Activated B cell treated with CpG ODN at 0.5 μM for 24 hours (primary cell): ENCODE measurements around the gene CCT6B. TPM values are rescaled to one million over a fixed set of nuclear protein-coding genes. Genes with fewer than 3 reads are reported as not detected.
"Not testable (repeated sequence)": the region's sequence is repeated elsewhere in the genome, so short reads cannot be mapped to it uniquely, and the experiment has no call there.

ENCODE experiments used
- ATAC-seq: fragments of 200-7000 bp; cut with Tn5 transposase; one replicate; pipeline ENCODE4 v1.10.0; 2021; ENCODE audit warnings: low read depth, mild to moderate bottlenecking, moderate library complexity
- CTCF ChIA-PET: fragments of 350-600 bp; sonication (Branson Sonifier 250); formaldehyde crosslinking; loops from one replicate; lab custom pipeline; 2021; ENCODE audit warnings: antibody characterized with exemption; lab: Charles Lee
- POLR2A ChIA-PET: fragments of 350-600 bp; sonication (Branson Sonifier 250); formaldehyde crosslinking; loops from one replicate; lab custom pipeline; 2021; ENCODE audit warnings: antibody characterized with exemption; lab: Charles Lee
- DNase-seq: peaks from one replicate; pipeline ENCODE4 v3.0.0; 2022
- H3K27ac Mint-ChIP-seq: one replicate; pipeline ENCODE4 v1.8.0; 2020; ENCODE audit warnings: mixed read lengths
- H3K27me3 Mint-ChIP-seq: one replicate; pipeline ENCODE4 v1.8.0; 2021; ENCODE audit warnings: mixed read lengths
- H3K36me3 Mint-ChIP-seq: one replicate; pipeline ENCODE4 v1.8.0; 2021; ENCODE audit warnings: low read depth, mixed read lengths
- H3K4me1 Mint-ChIP-seq: one replicate; pipeline ENCODE4 v1.8.0; 2021; ENCODE audit warnings: mixed read lengths
- H3K4me3 Mint-ChIP-seq: one replicate; pipeline ENCODE4 v1.8.0; 2020; ENCODE audit warnings: mild to moderate bottlenecking, mixed read lengths
- H3K9me3 Mint-ChIP-seq: one replicate; pipeline ENCODE4 v1.8.0; 2020; ENCODE audit warnings: mixed read lengths
- intact Hi-C: fragments of 100-400 bp; cut with micrococcal nuclease; formaldehyde crosslinking; loops from one replicate; pipeline ENCODE4 v1.15.1; 2024
- total RNA-seq: library from RNA; stranded (reverse); gene quantifications from 2 replicates; pipeline ENCODE4 v1.2.3, GENCODE V29; 2022
- TF ChIP-seq, protein P1 (sequence below): fragments of 200-600 bp; IDR thresholded peaks from one replicate; pipeline ENCODE4 v1.8.0; 2022; ENCODE audit warnings: antibody characterized with exemption, mild to moderate bottlenecking

CCT6B gene
- total RNA-seq, 1 donor from 2014 or later: 2.1 TPM

DNA sequence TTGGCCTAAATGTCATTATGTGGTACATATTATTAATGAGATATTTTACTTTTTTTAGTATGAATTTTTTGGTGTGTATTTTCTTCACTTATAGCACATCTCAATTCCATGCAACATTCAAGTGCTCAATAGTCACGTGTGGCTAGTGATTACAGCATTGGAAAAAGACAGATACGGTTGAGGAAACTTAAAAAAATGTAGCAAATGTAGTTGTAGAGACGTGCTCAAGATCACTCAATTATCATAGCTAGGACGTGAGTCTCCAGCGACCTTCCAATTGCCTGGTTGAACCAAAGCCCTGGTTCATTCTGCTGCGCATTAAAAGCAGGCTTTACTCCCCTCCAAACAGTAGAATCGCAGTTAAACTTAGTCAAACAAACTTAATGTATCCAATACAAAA lies 17.9 kb upstream of the CCT6B start:
- CTCF ChIA-PET: interaction anchor here (1.1 kb wide), 1 partner anchor 111 kb away, joined by 4 read pairs; no protein-coding TSS in a partner anchor
- H3K4me1 Mint-ChIP-seq: peaks cover 27% of the 10 kb centered on the region
- H3K27me3 Mint-ChIP-seq: no peaks in the 10 kb centered on the region
- TF ChIP-seq, protein P1, sequence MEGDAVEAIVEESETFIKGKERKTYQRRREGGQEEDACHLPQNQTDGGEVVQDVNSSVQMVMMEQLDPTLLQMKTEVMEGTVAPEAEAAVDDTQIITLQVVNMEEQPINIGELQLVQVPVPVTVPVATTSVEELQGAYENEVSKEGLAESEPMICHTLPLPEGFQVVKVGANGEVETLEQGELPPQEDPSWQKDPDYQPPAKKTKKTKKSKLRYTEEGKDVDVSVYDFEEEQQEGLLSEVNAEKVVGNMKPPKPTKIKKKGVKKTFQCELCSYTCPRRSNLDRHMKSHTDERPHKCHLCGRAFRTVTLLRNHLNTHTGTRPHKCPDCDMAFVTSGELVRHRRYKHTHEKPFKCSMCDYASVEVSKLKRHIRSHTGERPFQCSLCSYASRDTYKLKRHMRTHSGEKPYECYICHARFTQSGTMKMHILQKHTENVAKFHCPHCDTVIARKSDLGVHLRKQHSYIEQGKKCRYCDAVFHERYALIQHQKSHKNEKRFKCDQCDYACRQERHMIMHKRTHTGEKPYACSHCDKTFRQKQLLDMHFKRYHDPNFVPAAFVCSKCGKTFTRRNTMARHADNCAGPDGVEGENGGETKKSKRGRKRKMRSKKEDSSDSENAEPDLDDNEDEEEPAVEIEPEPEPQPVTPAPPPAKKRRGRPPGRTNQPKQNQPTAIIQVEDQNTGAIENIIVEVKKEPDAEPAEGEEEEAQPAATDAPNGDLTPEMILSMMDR: no peak
- DNase-seq: no peak
- intact Hi-C loops: no loop called here
- POLR2A ChIA-PET: interaction anchor here (1.0 to 2.3 kb wide), 4 partner anchors 10 to 110 kb away, joined by 3 to 25 read pairs (median 16); partner anchors contain the start of genes CCT6B and ZNF830
- peaks cover 15% of the 10 kb centered on the region for H3K36me3 Mint-ChIP-seq
- no peak for ATAC-seq
- H3K27ac Mint-ChIP-seq: no peak overlapping the region
- no peaks in the 10 kb centered on the region for H3K9me3 Mint-ChIP-seq
- H3K4me3 Mint-ChIP-seq: peak overlapping the region; percentile 17

DNA sequence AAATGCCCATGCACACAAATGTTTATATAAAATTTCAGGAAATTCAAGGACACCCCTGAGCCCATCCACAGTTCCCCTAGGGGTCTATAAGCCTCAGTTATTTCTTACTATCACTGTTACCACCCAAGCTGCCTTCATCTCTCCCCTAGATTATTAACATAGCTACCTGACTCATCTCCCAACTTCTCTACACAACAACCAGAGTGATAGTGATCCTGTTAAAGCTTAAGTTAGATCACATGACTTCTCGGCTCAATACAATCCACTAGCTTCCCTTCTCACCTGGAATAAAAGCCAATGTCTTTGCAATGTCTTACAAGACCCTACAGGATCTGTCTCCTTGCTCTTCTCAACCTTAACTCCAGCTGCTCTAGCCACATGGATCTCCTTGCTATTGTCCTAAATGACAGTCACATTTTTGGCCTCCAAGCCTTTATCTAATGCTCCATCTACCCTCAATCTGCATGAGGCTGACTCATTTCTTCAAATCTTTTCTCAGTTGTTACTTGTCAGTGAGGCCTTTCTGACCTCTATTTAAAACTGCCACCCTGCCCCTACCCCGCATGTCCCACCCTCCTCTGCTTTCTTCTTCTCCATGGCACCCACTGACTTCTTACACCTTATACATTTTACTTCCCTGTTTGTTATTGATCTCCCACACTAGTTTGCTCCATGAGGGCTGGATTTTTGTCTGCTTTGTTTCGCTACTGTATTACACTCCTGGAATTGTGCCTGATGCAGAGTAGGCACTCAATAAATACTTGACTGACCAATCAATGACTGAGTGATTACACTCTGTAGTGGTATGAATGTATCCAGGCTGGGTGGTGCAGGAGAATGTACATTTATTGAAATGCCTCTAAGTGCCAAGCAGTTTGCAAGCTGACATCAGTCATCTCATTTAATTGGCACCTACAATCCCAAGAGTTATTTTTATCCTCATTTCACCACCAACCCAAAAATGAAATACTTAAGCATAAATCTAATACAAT lies 13.8 kb upstream of the CCT6B start:
- H3K36me3 Mint-ChIP-seq: peaks cover under 1% of the 10 kb centered on the region

DNA sequence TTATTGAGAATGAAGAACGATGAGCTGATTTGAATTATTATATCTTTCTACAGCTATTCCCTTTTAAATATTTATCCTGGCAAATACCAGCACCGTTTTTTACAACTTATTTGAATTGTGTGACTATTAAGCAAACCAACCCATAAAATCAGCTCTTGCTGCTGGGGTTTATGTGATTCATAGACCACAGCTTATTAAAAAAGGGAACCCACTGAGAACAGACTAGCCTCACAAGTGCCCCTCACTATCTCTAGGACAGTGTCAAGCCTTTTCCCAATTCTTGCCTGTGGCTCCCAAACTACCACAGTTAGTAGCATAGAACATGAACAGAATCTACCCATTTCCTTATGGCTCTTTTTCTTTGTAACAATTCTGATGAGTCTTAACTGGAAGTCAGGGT lies 12.9 kb upstream of the CCT6B start:
- Mint-ChIP-seq H3K36me3 (peaks cover 2% of the 10 kb centered on the region), H3K4me1 (peaks cover 2% of the 10 kb centered on the region), H3K9me3 (no peaks in the 10 kb centered on the region), H3K4me3 (no peak overlapping the region), H3K27ac (no peak overlapping the region), H3K27me3 (no peaks in the 10 kb centered on the region)
- intact Hi-C loops: no loop called here
- TF ChIP-seq, protein P1: no peak
- ChIA-PET POLR2A (no interaction called here), CTCF (interaction anchor here (1.0 kb wide), 1 partner anchor 168 kb away, joined by 3 read pairs; the partner anchor contains the start of gene NLE1)
- ATAC-seq (no peak), DNase-seq (no peak)

More for the DNA sequence above, 13.8 kb upstream of the CCT6B start:
- Mint-ChIP-seq H3K27me3 (no peaks in the 10 kb centered on the region), H3K27ac (no peak overlapping the region), H3K4me3 (no peak overlapping the region), H3K4me1 (peaks cover 11% of the 10 kb centered on the region), H3K9me3 (no peaks in the 10 kb centered on the region)
- no peak for ATAC-seq
- ChIA-PET CTCF (interaction anchor here (1.0 kb wide), 1 partner anchor 167 kb away, joined by 3 read pairs; the partner anchor contains the start of gene NLE1), POLR2A (no interaction called here)
- intact Hi-C loops: no loop called here
- no peak for DNase-seq
- TF ChIP-seq, protein P1: no peak

DNA sequence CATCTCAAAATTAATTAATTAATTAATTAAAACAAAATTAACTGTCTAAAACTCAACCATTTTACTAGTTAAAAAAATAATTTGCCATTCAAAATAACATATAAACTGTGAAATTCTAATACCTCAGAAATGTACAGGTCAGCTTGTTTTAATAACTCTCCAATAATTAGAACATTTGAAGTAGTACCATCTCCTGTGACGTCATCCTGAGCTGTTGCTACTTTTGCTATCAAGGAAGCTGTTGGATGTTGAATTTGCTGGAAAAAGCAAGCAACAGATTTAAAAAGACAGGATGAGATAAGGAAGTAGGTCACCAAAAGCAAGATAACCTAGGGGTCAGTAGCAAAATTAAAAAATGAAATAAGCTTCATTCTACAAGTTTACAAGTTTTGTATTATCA lies 2.8 kb downstream of the CCT6B start:
- ATAC-seq: no peak
- DNase-seq: no peak
- CTCF ChIA-PET: no interaction called here
- Mint-ChIP-seq H3K27ac (no peak overlapping the region), H3K9me3 (peaks cover 2% of the 10 kb centered on the region), H3K4me1 (peaks cover 24% of the 10 kb centered on the region), H3K4me3 (no peak overlapping the region), H3K27me3 (peaks cover 11% of the 10 kb centered on the region), H3K36me3 (peaks cover 18% of the 10 kb centered on the region)
- TF ChIP-seq, protein P1: no peak
- intact Hi-C loops: no loop called here
- POLR2A ChIA-PET: interaction anchor here (1.7 kb wide), 1 partner anchor 22 kb away, joined by 4 read pairs; the partner anchor contains the start of gene LIG3

DNA sequence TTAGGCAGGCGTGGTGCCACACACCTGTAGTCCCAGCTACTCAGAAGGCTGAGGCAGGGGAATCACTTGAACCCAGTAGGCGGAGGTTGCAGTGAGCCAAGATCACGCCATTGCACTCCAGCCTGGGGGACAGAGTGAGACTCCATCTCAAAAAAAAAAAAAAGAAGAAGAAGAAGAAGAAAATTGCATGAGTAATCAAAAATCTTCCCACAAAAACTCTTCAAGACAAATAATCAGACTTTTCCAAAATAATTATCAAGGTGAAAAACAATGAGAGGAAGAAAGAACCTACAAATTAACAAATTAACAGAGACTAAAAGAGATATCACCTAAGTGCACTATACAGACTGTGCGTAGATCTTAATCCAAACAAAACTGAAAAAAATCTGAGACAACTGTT lies 10.5 kb downstream of the CCT6B start:
- intact Hi-C loops, POLR2A ChIA-PET, CTCF ChIA-PET: not testable (repeated sequence)

More for the DNA sequence above, 10.5 kb downstream of the CCT6B start:
- not testable (repeated sequence) for H3K4me3 Mint-ChIP-seq, H3K4me1 Mint-ChIP-seq, DNase-seq, ATAC-seq, H3K36me3 Mint-ChIP-seq, H3K27ac Mint-ChIP-seq, H3K27me3 Mint-ChIP-seq, H3K9me3 Mint-ChIP-seq
